GM12878 (cell line): ENCODE results near the gene TSR1.

Experiments
- BRCA1 ChIP-seq: IDR thresholded peaks from 2 replicates; pipeline ENCODE4 v1.6.1; 2011; ENCODE audit warnings: low read depth, low read length, improper control_type of control experiment
- CBX3 ChIP-seq: fragments of 200-600 bp; sonication (generic); IDR thresholded peaks from 2 replicates; pipeline ENCODE4 v1.6.1; 2016; ENCODE audit warnings: low read depth, borderline replicate concordance
- CEBPZ ChIP-seq: fragments of 150-350 bp; IDR thresholded peaks from 2 replicates; pipeline ENCODE4 v1.6.1; 2016; ENCODE audit warnings: low read depth, low read length
- CTCF ChIP-seq, 3 experiments: IDR thresholded peaks in 2 of 3; conservative IDR thresholded peaks in 1 of 3; 2 replicates each; pipeline ENCODE4 v1.5.1; 2011; ENCODE audit warnings: low read depth in 3 of 3, low read length in 3 of 3, mild to moderate bottlenecking in 3 of 3, control low read depth in 2 of 3, moderate library complexity in 2 of 3, inconsistent platforms in 1 of 3, mixed read lengths in 1 of 3; ENCODE audit not compliant: control insufficient read depth in 2 of 3, insufficient read depth in 1 of 3; ENCODE audit errors: extremely low read depth in 1 of 3
- EP300 ChIP-seq, 2 experiments: fragments of 150-350 bp in 1 of 2; IDR thresholded peaks; 2 replicates each; pipeline ENCODE4 v1.6.1; 2011 to 2012; ENCODE audit warnings: low read depth in 2 of 2, low read length in 2 of 2, borderline replicate concordance in 1 of 2, improper control_type of control experiment in 1 of 2, inconsistent platforms in 1 of 2; ENCODE audit not compliant: control insufficient read depth in 1 of 2
- SIN3A ChIP-seq: IDR thresholded peaks from 2 replicates; pipeline ENCODE4 v1.6.1; 2012; ENCODE audit warnings: low read depth, low read length, improper control_type of control experiment
- ZNF384 ChIP-seq: IDR thresholded peaks from 2 replicates; pipeline ENCODE4 v1.6.1; 2012; ENCODE audit warnings: low read depth, mild to moderate bottlenecking, low read length, improper control_type of control experiment, borderline replicate concordance

- TF ChIP-seq ZNF384 (no peak), EP300 (IDR thresholded peaks at IDR 0.05; ENCODE audit: borderline replicate concordance in 1 of 2, control insufficient read depth in 1 of 2, low read depth in 2 of 2, low read length in 2 of 2) (no peak), BRCA1 (no peak), CBX3 (no peak), CTCF (IDR thresholded peaks at IDR 0.05 in 2 of 3, conservative IDR thresholded peaks at IDR 0.05 in 1 of 3; ENCODE audit: control insufficient read depth in 2 of 3, extremely low read depth in 1 of 3, insufficient read depth in 1 of 3, low read depth in 3 of 3, low read length in 3 of 3) (no peak), CEBPZ (no peak), SIN3A (no peak)
Measured at GRCh38 chr17:2331303-2331702, 5.0 kb downstream of the TSR1 start.
